ENCODE measurements around the gene B3GALNT2.
A peak's percentile ranks its signal among the peaks of the same experiment; 100 is the strongest.

Gene B3GALNT2

DNA sequence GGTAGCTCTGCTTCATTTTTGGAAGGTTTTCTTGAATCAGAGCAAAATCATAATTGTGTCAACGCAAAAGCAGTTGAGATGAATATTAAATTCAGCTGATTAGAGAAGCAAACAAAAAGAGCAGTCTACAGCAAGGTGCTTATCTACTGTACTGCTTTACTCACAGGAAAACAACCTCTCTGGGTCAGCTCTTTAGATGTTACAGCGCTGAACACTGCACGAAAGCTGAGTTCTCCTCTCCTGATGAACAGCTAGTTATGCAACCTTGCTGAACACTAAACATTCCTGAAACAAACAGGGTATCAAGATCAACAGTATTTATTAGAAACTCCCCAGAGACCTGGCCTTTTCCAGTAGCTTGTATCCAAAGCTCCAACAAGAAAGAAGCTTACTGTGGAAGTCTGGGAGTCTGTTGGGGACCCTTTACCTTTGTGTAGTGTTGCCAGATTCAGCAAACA is 95.7 kb downstream of the B3GALNT2 start:
- no peak for DNase-seq

DNA sequence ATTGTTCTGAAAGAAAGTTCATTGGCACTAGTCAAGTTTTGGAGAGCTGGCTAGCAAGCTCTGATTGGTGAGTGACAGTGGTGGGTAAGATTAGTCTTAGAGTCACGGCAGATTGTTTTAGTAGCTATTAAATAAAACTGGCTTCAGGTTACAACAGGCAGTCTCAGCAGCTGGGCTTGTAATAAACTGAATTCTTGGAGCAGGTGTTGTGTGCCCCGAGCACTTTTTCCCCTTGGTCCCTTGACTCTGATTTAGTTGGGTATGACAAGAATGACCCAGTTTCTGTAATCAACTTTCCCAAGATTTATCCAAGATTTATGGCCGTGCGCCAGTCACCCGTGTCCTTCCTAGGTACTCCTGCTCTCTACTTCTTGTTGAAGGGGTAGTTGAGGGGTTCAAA is 96.8 kb downstream of the B3GALNT2 start:
- no peak for DNase-seq

DNA sequence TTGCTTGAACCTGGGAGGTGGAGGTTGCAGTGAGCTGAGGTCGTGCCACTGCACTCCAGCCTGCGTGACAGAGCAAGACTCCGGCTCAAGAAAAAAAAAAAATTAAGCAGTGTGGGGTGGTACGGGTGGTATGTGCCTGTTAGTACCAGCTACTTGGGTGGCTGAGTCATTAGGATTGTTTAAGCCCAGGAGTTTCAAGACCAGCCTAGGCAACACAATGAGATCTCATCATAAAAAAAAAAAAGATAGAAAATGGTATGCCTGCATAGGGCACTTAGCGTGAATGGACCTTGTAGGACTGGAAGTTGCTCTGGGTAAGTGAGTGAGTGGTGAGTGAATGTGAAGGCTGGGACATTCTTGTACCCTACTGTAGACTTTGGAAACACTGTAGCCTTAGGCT is 100.1 kb downstream of the B3GALNT2 start:
- peak; percentile 53 for DNase-seq

DNA sequence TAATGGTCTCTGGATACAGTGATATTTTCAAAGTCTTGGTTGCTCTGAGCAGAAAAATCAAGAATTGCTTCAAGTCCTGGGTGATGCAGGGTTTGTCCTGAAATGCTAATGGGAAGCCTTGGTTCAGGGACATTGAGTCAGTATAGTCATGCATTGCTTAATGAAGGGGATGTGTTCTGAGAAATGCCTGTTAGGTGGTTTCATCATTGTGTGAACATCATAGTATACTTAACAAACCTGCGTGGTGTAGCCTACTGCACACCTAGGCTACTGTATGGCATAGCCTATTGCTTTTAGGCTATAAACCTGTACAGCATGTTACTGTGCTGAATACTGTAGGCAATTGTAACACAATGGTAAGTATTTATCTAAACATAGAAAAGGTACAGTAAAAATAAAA is 100.7 kb downstream of the B3GALNT2 start:
- no peak for DNase-seq

DNA sequence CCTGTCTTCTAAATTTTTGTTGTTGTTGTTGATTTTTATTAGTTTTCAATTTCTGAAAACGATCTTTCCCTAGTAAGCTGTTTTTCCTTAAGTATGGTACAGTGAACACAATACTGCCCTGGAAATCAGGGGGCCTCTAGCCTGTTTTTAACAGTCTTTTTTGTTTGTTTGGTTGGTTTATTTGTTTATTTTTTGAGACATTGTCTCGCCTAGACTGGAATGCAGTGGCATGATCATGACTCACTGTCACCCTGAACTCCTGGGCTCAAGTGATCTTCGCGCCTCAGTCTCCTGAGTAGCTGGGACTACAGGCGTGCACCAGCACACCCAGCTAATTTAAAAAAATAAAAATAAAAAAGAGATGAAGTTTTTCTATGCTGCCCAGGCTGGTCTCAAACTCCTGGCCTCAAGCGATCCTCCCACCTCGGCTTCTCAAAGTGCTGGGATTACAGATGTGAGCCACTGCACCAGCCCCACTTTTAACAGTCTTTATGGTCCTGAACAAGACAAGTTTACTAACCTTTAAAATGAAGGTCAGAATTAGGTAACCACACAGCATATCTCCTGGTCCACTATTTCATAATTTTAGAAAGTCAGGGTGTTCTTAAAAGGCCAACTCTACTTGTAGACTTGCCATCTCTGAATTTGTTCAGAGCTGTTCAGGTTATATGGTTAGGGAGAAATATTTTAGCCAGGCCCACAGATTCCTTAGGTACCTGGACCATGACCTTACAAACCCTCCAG is 101.6 kb downstream of the B3GALNT2 start:
- DNase-seq, result peak; percentile 38

DNA sequence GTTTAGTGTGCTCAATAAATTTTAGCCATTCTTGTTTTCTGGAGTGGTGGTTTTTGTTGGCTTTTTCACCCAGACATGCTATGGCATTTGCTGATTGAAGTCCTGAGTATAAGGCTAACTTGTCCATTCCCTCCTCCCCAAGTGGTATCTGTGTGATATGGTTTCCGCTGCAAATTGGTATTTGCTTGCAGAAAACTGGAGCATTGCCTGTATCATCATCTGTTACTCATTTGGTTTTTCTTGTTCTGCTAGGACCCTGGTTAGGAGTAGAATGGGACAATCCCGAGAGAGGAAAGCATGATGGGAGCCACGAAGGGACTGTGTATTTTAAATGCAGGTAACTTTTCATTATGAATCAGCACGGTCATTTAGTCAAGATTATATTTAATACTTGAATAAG is 103.0 kb downstream of the B3GALNT2 start:
- DNase-seq, result peak; percentile 40

All from fibroblast of skin of back (primary cell).